Endothelial cell (in vitro differentiated cells): ENCODE measurements around the gene GRM7. TPM values are rescaled to one million over a fixed set of nuclear protein-coding genes. Genes with fewer than 3 reads are reported as not detected.

Experiments
- DNase-seq: peaks from one replicate; pipeline ENCODE4 v3.0.0; 2021; ENCODE audit warnings: low spot score
- H3K27ac Mint-ChIP-seq: one replicate; pipeline ENCODE4 v1.8.0; 2021; ENCODE audit warnings: mixed read lengths, inconsistent platforms; ENCODE audit not compliant: unreplicated experiment
- H3K27me3 Mint-ChIP-seq: one replicate; pipeline ENCODE4 v1.8.0; 2021; ENCODE audit warnings: mild to moderate bottlenecking, moderate library complexity, mixed read lengths, inconsistent platforms; ENCODE audit not compliant: unreplicated experiment
- H3K36me3 Mint-ChIP-seq: one replicate; pipeline ENCODE4 v1.8.0; 2021; ENCODE audit warnings: mild to moderate bottlenecking, low read depth, mixed read lengths, inconsistent platforms; ENCODE audit not compliant: unreplicated experiment
- H3K4me1 Mint-ChIP-seq: one replicate; pipeline ENCODE4 v1.8.0; 2021; ENCODE audit warnings: mild to moderate bottlenecking, mixed read lengths, inconsistent platforms; ENCODE audit not compliant: unreplicated experiment
- H3K4me3 Mint-ChIP-seq: one replicate; pipeline ENCODE4 v1.8.0; 2021; ENCODE audit warnings: mild to moderate bottlenecking, mixed read lengths, inconsistent platforms; ENCODE audit not compliant: unreplicated experiment
- H3K9me3 Mint-ChIP-seq: one replicate; pipeline ENCODE4 v1.8.0; 2021; ENCODE audit warnings: mixed read lengths, inconsistent platforms; ENCODE audit not compliant: unreplicated experiment
- CTCF ChIP-seq: fragments of 200-600 bp; sonication (generic); IDR thresholded peaks from one replicate; pipeline ENCODE4 v1.5.0; 2021; ENCODE audit warnings: antibody characterized with exemption; ENCODE audit not compliant: unreplicated experiment
- total RNA-seq: library from RNA; stranded (reverse); fragmentation: NEBNext Ultra II Directional; extraction: Animal tissue kit (Norgen Biotek cat#: 25700); gene quantifications from one replicate; pipeline ENCODE4 v1.2.1, GENCODE V29; 2021; ENCODE audit not compliant: unreplicated experiment

Gene GRM7
- total RNA-seq, 1 donor from 2014 or later = 0.18 TPM

- peaks cover 3% of the 10 kb centered on the region for H3K4me1 Mint-ChIP-seq
- no peaks in the 10 kb centered on the region for H3K36me3 Mint-ChIP-seq
- H3K4me3 Mint-ChIP-seq = no peak overlapping the region
- TF ChIP-seq CTCF = no peak
- no peak for DNase-seq
- peaks cover 4% of the 10 kb centered on the region for H3K27me3 Mint-ChIP-seq
- no peak overlapping the region for H3K27ac Mint-ChIP-seq
- H3K9me3 Mint-ChIP-seq = peaks cover 9% of the 10 kb centered on the region
These were observed 128.8 kb downstream of the GRM7 start for GRCh38 chr3:6989608-6990291.

DNA sequence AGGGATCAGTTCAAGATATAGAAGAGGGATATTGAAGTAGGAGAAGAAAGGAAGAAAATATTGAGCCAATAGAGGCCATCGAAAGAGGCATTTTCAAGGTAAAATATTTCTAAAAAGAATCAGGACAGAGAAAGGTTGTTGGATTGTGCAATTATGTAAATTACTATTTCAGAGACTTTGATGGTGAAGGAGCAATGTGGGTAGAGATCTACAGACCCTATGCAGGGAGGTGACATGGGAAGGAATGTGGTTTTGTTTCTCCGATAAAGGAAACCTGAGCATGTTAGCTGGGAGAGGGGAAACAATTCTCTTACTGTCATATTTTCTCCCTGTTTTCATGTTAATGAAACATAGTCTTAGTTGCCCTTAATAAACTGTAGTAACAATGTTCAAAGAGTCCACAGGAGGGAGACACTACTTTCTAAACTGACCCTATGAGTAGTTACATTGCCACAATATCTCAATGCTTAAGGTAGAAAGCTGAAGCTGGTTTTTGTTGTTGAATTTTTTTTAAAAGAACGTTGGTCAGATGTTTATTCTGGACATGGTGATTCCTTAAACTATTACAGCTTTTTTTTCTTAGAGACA, 133.3 kb downstream of the GRM7 start:
- Mint-ChIP-seq H3K4me3 (no peak overlapping the region), H3K27ac (no peak overlapping the region), H3K27me3 (no peaks in the 10 kb centered on the region), H3K36me3 (no peaks in the 10 kb centered on the region), H3K4me1 (no peaks in the 10 kb centered on the region), H3K9me3 (peaks cover 8% of the 10 kb centered on the region)
- no peak for DNase-seq
- no peak for TF ChIP-seq CTCF

DNA sequence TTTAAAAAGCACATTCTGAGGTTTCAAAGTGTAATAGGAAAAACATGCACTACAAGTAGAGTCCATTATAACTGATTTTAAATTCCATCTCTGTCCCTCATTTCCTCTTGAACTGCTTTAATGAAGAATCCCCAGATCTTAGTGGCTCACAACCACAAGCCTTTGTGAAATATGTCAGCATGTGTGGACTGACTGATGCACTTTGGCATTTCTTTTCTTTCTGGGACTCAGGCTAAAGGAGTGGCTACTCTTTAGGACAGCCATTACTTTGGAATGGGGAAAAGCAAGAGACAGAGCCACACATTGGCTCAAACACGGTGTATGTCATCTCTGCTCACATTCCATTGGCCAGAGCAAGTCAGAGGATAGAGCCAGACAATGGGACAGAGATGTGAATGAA, 139.6 kb downstream of the GRM7 start:
- no peaks in the 10 kb centered on the region for H3K36me3 Mint-ChIP-seq
- H3K27me3 Mint-ChIP-seq = peaks cover 6% of the 10 kb centered on the region
- H3K4me1 Mint-ChIP-seq = no peaks in the 10 kb centered on the region
- H3K27ac Mint-ChIP-seq = no peak overlapping the region
- no peak overlapping the region for H3K4me3 Mint-ChIP-seq
- no peak for TF ChIP-seq CTCF
- DNase-seq = no peak
- peaks cover 11% of the 10 kb centered on the region for H3K9me3 Mint-ChIP-seq

GRCh38 chr3:7001370-7001769, 140.5 kb downstream of the GRM7 start:
- Mint-ChIP-seq H3K36me3 (no peaks in the 10 kb centered on the region), H3K9me3 (peaks cover 11% of the 10 kb centered on the region), H3K27me3 (peaks cover 6% of the 10 kb centered on the region), H3K4me1 (no peaks in the 10 kb centered on the region), H3K27ac (no peak overlapping the region), H3K4me3 (no peak overlapping the region)
- TF ChIP-seq CTCF = no peak
- DNase-seq = no peak

GRCh38 chr3:7015683-7016440, 154.9 kb downstream of the GRM7 start:
- Mint-ChIP-seq H3K9me3 (no peaks in the 10 kb centered on the region), H3K4me3 (no peak overlapping the region), H3K27me3 (peaks cover 2% of the 10 kb centered on the region), H3K4me1 (no peaks in the 10 kb centered on the region), H3K36me3 (peaks cover 3% of the 10 kb centered on the region), H3K27ac (no peak overlapping the region)
- no peak for DNase-seq
- no peak for TF ChIP-seq CTCF
